H9 (cell line): ENCODE results near the gene ZBTB47. TPM values are rescaled to one million over a fixed set of nuclear protein-coding genes. Genes with fewer than 3 reads are reported as not detected.
A peak's percentile ranks its signal among the peaks of the same experiment; 100 is the strongest.

Experiments used
- DNase-seq: peaks from one replicate; pipeline ENCODE4 v3.0.0-alpha.2; 2017
- H2AFZ ChIP-seq: one replicate; pipeline ENCODE4 v1.6.1; 2013; ENCODE audit warnings: mild to moderate bottlenecking, low read length, control low read depth, moderate library complexity
- H2AK5ac ChIP-seq: 2 replicates; pipeline ENCODE4 v1.6.1; 2013; ENCODE audit warnings: low read length, control low read depth, mixed read lengths; ENCODE audit not compliant: insufficient read length
- H2BK120ac ChIP-seq: one replicate; pipeline ENCODE4 v1.6.1; 2013; ENCODE audit warnings: low read depth, mild to moderate bottlenecking, low read length, control low read depth, inconsistent platforms; ENCODE audit not compliant: poor library complexity, severe bottlenecking
- H2BK12ac ChIP-seq: 2 replicates; pipeline ENCODE4 v1.6.1; 2013; ENCODE audit warnings: low read length, control low read depth, mixed read lengths, low read depth; ENCODE audit not compliant: insufficient read length
- H2BK15ac ChIP-seq: 2 replicates; pipeline ENCODE4 v1.6.1; 2013; ENCODE audit warnings: low read depth, low read length, control low read depth
- H2BK20ac ChIP-seq: one replicate; pipeline ENCODE4 v1.6.1; 2013; ENCODE audit warnings: low read depth, mild to moderate bottlenecking, low read length, control low read depth, inconsistent platforms; ENCODE audit not compliant: poor library complexity, severe bottlenecking
- H2BK5ac ChIP-seq: 2 replicates; pipeline ENCODE4 v1.6.1; 2013; ENCODE audit warnings: low read length, control low read depth, mixed read lengths; ENCODE audit not compliant: insufficient read length
- H3K14ac ChIP-seq: 2 replicates; pipeline ENCODE4 v1.6.1; 2013; ENCODE audit warnings: low read length, control low read depth; ENCODE audit not compliant: insufficient read depth
- H3K18ac ChIP-seq: 2 replicates; pipeline ENCODE4 v1.6.1; 2013; ENCODE audit warnings: low read depth, mild to moderate bottlenecking, mixed read lengths, low read length, control low read depth; ENCODE audit not compliant: insufficient read length
- H3K23ac ChIP-seq: 2 replicates; pipeline ENCODE4 v1.6.1; 2013; ENCODE audit warnings: low read length, control low read depth, mixed read lengths, low read depth; ENCODE audit not compliant: insufficient read length
- H3K23me2 ChIP-seq: 2 replicates; pipeline ENCODE4 v1.6.1; 2013; ENCODE audit warnings: low read depth, mild to moderate bottlenecking, mixed read lengths, low read length, control low read depth; ENCODE audit not compliant: insufficient read length, poor library complexity, severe bottlenecking
- H3K27ac ChIP-seq: 2 replicates; pipeline ENCODE4 v1.5.1; 2013; ENCODE audit warnings: low read length, control low read depth, mixed read lengths, low read depth; ENCODE audit not compliant: insufficient read length
- H3K27me3 ChIP-seq: 2 replicates; pipeline ENCODE4 v1.6.1; 2013; ENCODE audit warnings: low read length, control low read depth, inconsistent platforms; ENCODE audit not compliant: insufficient read depth
- H3K4ac ChIP-seq: 2 replicates; pipeline ENCODE4 v1.6.1; 2013; ENCODE audit warnings: low read depth, mild to moderate bottlenecking, control low read depth, inconsistent platforms, low read length, moderate library complexity
- H3K4me1 ChIP-seq: 2 replicates; pipeline ENCODE4 v1.6.1; 2013; ENCODE audit warnings: low read length, control low read depth, inconsistent platforms; ENCODE audit not compliant: insufficient read depth
- H3K4me2 ChIP-seq: 2 replicates; pipeline ENCODE4 v1.6.1; 2013; ENCODE audit warnings: low read length, control low read depth, mixed read lengths; ENCODE audit not compliant: insufficient read length, insufficient read depth
- H3K56ac ChIP-seq: 2 replicates; pipeline ENCODE4 v1.6.1; 2013; ENCODE audit warnings: low read depth, mild to moderate bottlenecking, mixed read lengths, low read length, control low read depth; ENCODE audit not compliant: insufficient read length
- H3K79me1 ChIP-seq: 2 replicates; pipeline ENCODE4 v1.6.1; 2013; ENCODE audit warnings: low read depth, mild to moderate bottlenecking, moderate library complexity, low read length, control low read depth, inconsistent platforms; ENCODE audit not compliant: insufficient read depth, poor library complexity, severe bottlenecking
- H3K79me2 ChIP-seq: 2 replicates; pipeline ENCODE4 v1.6.1; 2013; ENCODE audit warnings: low read length, control low read depth, inconsistent platforms; ENCODE audit not compliant: insufficient read depth
- H3K9ac ChIP-seq: 2 replicates; pipeline ENCODE4 v1.6.1; 2013; ENCODE audit warnings: low read length, control low read depth, mixed read lengths; ENCODE audit not compliant: insufficient read length; ENCODE audit errors: extremely low read depth
- H3K9me3 ChIP-seq: one replicate; pipeline ENCODE4 v1.6.1; 2013; ENCODE audit warnings: low read depth, low read length, inconsistent platforms; ENCODE audit not compliant: control insufficient read depth
- H3T11ph ChIP-seq: one replicate; pipeline ENCODE4 v1.6.1; 2013; ENCODE audit warnings: mild to moderate bottlenecking, low read length, control low read depth, inconsistent platforms
- H4K20me1 ChIP-seq: one replicate; pipeline ENCODE4 v1.6.1; 2013; ENCODE audit not compliant: control insufficient read depth, insufficient read length, insufficient read depth
- H4K5ac ChIP-seq: 2 replicates; pipeline ENCODE4 v1.6.1; 2013; ENCODE audit warnings: low read depth, mild to moderate bottlenecking, mixed read lengths, low read length, control low read depth; ENCODE audit not compliant: insufficient read length
- H4K8ac ChIP-seq: replicated peaks from 2 replicates; pipeline ENCODE4 v1.6.1; 2013; ENCODE audit warnings: low read length, control low read depth, mixed read lengths, low read depth; ENCODE audit not compliant: insufficient read length
- H4K91ac ChIP-seq: 2 replicates; pipeline ENCODE4 v1.6.1; 2013; ENCODE audit warnings: low read depth, mild to moderate bottlenecking, moderate library complexity, mixed read lengths, low read length, control low read depth; ENCODE audit not compliant: insufficient read length
- H3K27ac Mint-ChIP-seq, 3 experiments: 2 replicates in 2 of 3; 3 replicates in 1 of 3; pipeline ENCODE4 v1.8.0; 2020 to 2021; ENCODE audit warnings: mixed read lengths in 3 of 3, mild to moderate bottlenecking in 1 of 3, moderate library complexity in 1 of 3
- H3K27me3 Mint-ChIP-seq: 2 replicates; pipeline ENCODE4 v1.8.0; 2021; ENCODE audit warnings: low read depth, mild to moderate bottlenecking, moderate library complexity, mixed read lengths
- H3K36me3 Mint-ChIP-seq, 3 experiments: 2 replicates in 2 of 3; 3 replicates in 1 of 3; pipeline ENCODE4 v1.8.0; 2020 to 2021; ENCODE audit warnings: low read depth in 3 of 3, mixed read lengths in 3 of 3; ENCODE audit not compliant: insufficient read depth in 1 of 3
- H3K4me1 Mint-ChIP-seq, 2 experiments: 2 replicates each; pipeline ENCODE4 v1.8.0; 2020; ENCODE audit warnings: mixed read lengths in 2 of 2
- H3K4me3 Mint-ChIP-seq, 2 experiments: 2 replicates in 1 of 2; 3 replicates in 1 of 2; pipeline ENCODE4 v1.8.0; 2020 to 2021; ENCODE audit warnings: mild to moderate bottlenecking in 2 of 2, mixed read lengths in 2 of 2, moderate library complexity in 1 of 2
- H3K9me3 Mint-ChIP-seq, 2 experiments: 2 replicates in 1 of 2; 3 replicates in 1 of 2; pipeline ENCODE4 v1.8.0; 2020; ENCODE audit warnings: mild to moderate bottlenecking in 2 of 2, mixed read lengths in 2 of 2, moderate library complexity in 1 of 2
- WGBS: extraction: QIAGEN DNeasy Blood & Tissue Kit; methylation state at CpG from one replicate; pipeline ENCODE4 v1.1.7; 2013; ENCODE audit warnings: missing lambda C conversion rate, low lambda C conversion rate, mixed read lengths; ENCODE audit not compliant: insufficient read length; ENCODE audit errors: extremely low coverage; 5-methylcytosine and 5-hydroxymethylcytosine counted together
- total RNA-seq: library from RNA; stranded (reverse); gene quantifications from 2 replicates; pipeline ENCODE4 v1.2.1, GENCODE V29; 2021
- TF ChIP-seq, protein P1 (sequence below): fragments of 200-600 bp; sonication (generic); conservative IDR thresholded peaks from 3 replicates; pipeline ENCODE4 v1.8.0; 2021; ENCODE audit warnings: antibody characterized with exemption, mild to moderate bottlenecking

ZBTB47 gene
- total RNA-seq, 1 experiment from 2014 or later, result 3.6 TPM

DNA sequence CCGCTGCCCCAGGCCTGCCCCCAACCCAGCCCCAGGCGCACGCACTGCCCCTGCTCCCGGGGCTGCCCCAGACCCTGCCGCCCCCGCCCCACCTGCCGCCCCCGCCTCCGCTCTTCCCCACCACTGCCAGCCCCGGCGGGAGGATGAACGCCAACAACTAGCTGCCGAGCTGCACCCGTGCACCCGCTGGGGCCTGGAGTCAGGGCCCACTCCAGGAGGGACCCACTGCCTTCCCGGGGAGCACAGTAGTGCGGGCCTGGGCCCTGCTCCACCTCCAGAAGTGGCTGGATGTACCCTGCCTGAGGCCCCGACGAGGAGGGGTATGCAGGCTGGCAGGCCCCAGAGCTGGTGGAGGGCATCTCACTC is 10.9 kb downstream of the ZBTB47 start:
- no peaks in the 10 kb centered on the region for H4K20me1 ChIP-seq
- WGBS, result no CpG with 5 or more reads among the region's 19 CpGs
- no peak overlapping the region for H3K9ac ChIP-seq
- no peak overlapping the region for H3K27ac ChIP-seq
- H3K23me2 ChIP-seq, result no peaks in the 10 kb centered on the region
- H3K4me2 ChIP-seq, result no peak overlapping the region
- no peak overlapping the region for H4K91ac ChIP-seq
- H3K27me3 ChIP-seq, result no peaks in the 10 kb centered on the region
- H2BK120ac ChIP-seq, result no peak overlapping the region
- no peak overlapping the region for H3K4me3 Mint-ChIP-seq
- H3K9me3 Mint-ChIP-seq, result peaks cover 0 to 4% of the 10 kb centered on the region in 2 experiments; a peak in 1 of 5 replicates
- H3T11ph ChIP-seq, result no peak overlapping the region
- H3K18ac ChIP-seq, result no peak overlapping the region
- H3K4ac ChIP-seq, result no peak overlapping the region
- no peaks in the 10 kb centered on the region for H3K79me1 ChIP-seq
- H3K4me1 Mint-ChIP-seq, result peaks cover 8 to 16% of the 10 kb centered on the region in 2 experiments
- no peak overlapping the region for H3K23ac ChIP-seq
- no peak overlapping the region for H4K5ac ChIP-seq
- H3K56ac ChIP-seq, result no peak overlapping the region
- no peak overlapping the region for H4K8ac ChIP-seq
- H3K4me1 ChIP-seq, result no peaks in the 10 kb centered on the region
- peak; percentile 33 for DNase-seq
- H2AFZ ChIP-seq, result no peak overlapping the region
- peaks cover 4% of the 10 kb centered on the region; the same call in 1 of the 2 replicates for H3K27me3 Mint-ChIP-seq
- H2BK12ac ChIP-seq, result no peak overlapping the region
- H2AK5ac ChIP-seq, result no peak overlapping the region
- H2BK5ac ChIP-seq, result no peak overlapping the region
- no peak overlapping the region for H3K27ac Mint-ChIP-seq
- H2BK15ac ChIP-seq, result no peak overlapping the region
- H3K14ac ChIP-seq, result no peak overlapping the region
- no peaks in the 10 kb centered on the region for H3K9me3 ChIP-seq
- no peak overlapping the region for H2BK20ac ChIP-seq
- TF ChIP-seq, protein P1, sequence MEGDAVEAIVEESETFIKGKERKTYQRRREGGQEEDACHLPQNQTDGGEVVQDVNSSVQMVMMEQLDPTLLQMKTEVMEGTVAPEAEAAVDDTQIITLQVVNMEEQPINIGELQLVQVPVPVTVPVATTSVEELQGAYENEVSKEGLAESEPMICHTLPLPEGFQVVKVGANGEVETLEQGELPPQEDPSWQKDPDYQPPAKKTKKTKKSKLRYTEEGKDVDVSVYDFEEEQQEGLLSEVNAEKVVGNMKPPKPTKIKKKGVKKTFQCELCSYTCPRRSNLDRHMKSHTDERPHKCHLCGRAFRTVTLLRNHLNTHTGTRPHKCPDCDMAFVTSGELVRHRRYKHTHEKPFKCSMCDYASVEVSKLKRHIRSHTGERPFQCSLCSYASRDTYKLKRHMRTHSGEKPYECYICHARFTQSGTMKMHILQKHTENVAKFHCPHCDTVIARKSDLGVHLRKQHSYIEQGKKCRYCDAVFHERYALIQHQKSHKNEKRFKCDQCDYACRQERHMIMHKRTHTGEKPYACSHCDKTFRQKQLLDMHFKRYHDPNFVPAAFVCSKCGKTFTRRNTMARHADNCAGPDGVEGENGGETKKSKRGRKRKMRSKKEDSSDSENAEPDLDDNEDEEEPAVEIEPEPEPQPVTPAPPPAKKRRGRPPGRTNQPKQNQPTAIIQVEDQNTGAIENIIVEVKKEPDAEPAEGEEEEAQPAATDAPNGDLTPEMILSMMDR, result no peak
- H3K36me3 Mint-ChIP-seq, result peaks cover 2 to 7% (median 6%) of the 10 kb centered on the region in 3 experiments; a peak in 6 of 7 replicates
- H3K79me2 ChIP-seq, result no peaks in the 10 kb centered on the region
